Measurements from ENCODE around the gene STMP1. TPM values are rescaled to one million over a fixed set of nuclear protein-coding genes. Genes with fewer than 3 reads are reported as not detected.

The STMP1 gene
- polyA plus RNA-seq, 1 donor (not counting 4 experiments of a cell fraction or from before 2014, with no cell fraction given), result 30.5 TPM

DNA sequence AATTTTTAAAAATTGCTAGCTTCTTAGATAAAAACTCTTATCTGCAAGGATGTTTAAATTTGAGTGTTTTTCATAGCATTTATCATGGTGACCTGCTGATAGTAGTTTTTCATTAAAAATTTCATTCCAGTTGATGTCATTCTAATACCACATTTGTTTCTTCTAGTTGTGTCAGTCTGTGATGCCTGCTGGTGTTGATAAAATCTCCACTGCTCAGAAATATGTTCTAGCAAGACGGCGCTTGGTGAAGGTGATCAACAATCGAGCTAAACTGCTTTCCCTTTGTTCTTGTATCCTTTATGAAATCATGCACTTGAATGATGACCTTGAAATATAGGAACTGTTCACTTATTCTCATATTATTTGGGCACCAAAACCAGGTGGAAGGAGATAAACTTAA is 17.6 kb upstream of the STMP1 start:
- Histone ChIP-seq H3K4me1 (ENCODE audit: control insufficient read depth, extremely low read depth, insufficient read depth, low read length) (no peaks in the 10 kb centered on the region), H2AFZ (ENCODE audit: control insufficient read depth, low read length) (no peak overlapping the region), H3K36me3 (ENCODE audit: control insufficient read depth in 2 of 2, extremely low read depth in 1 of 2, insufficient read depth in 2 of 2, low read length in 2 of 2) (peaks cover 14 to 29% of the 10 kb centered on the region in 2 experiments), H3K9me3 (ENCODE audit: control insufficient read depth, low read depth, low read length) (no peaks in the 10 kb centered on the region), H4K20me1 (ENCODE audit: control insufficient read depth, extremely low read depth, insufficient read depth, low read length) (no peaks in the 10 kb centered on the region), H3K27me3 (ENCODE audit: control insufficient read depth, extremely low read depth, insufficient read depth, low read length) (no peaks in the 10 kb centered on the region), H3K4me2 (ENCODE audit: control insufficient read depth, extremely low read depth, insufficient read depth, low read depth, low read length) (no peak overlapping the region), H3K9me1 (ENCODE audit: control insufficient read depth, extremely low read depth, insufficient read depth, low read length) (no peaks in the 10 kb centered on the region), H3K9ac (ENCODE audit: control insufficient read depth, extremely low read depth, insufficient read depth, low read length) (no peak overlapping the region), H3K79me2 (ENCODE audit: control insufficient read depth, insufficient read depth, low read length) (no peaks in the 10 kb centered on the region), H3K27ac (ENCODE audit: control insufficient read depth, insufficient read depth, low read length) (no peak overlapping the region), H3K4me3 (ENCODE audit: control insufficient read depth in 2 of 3, extremely low read depth in 1 of 3, insufficient read depth in 2 of 3, low read depth in 1 of 3, low read length in 3 of 3) (no peak overlapping the region)
- FAIRE-seq (no peak), DNase-seq (ENCODE audit: low read depth, low spot score) (no peak)
- dilution Hi-C loops (cut with MboI; ENCODE audit: extremely low pct_ligation_motif_present, low sequenced_read_pairs), result no loop called here
- TF ChIP-seq EZH2 (IDR thresholded peaks at IDR 0.05; ENCODE audit: low read length) (no peak), CTCF (optimal IDR thresholded peaks at IDR 0.05 in 1 of 3, IDR thresholded peaks at IDR 0.05 in 1 of 3, conservative IDR thresholded peaks at IDR 0.05 in 1 of 3; ENCODE audit: extremely low read depth in 1 of 3, insufficient read depth in 2 of 3, low read length in 3 of 3) (no peak)

DNA sequence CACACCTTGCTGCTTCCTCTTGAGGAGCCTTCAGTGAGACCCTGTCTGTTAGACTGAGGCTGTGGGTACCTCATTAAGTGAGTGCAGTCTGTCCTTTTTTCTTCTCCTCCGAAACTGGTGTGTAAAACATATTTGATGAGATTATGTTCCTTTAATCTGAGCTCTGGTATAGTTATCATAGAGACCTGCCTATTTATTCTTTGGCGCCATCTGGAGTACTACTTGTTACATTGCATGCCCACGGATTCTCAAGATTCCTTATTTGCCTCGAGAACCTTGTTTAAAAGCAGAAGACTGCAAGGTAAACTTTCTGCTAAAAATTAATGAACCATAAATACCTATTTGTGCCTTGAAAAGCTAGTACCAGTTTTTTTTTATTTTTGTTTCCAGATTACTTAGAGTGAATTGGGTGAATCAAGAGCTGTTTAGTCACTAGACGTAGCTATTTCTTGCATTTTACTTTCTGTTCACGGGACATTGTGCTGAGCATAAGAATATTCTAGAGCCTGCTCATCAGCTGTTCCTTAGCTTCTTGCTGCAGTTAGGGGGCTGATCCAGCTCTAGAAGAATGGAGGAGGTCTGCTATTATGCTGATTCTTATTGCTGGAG is 16.9 kb upstream of the STMP1 start:
- DNase-seq (ENCODE audit: low read depth, low spot score) (no peak), FAIRE-seq (peak; percentile 75)
- Histone ChIP-seq H3K4me2 (ENCODE audit: control insufficient read depth, extremely low read depth, insufficient read depth, low read depth, low read length) (no peak overlapping the region), H3K4me3 (ENCODE audit: control insufficient read depth in 2 of 3, extremely low read depth in 1 of 3, insufficient read depth in 2 of 3, low read depth in 1 of 3, low read length in 3 of 3) (no peak overlapping the region), H3K79me2 (ENCODE audit: control insufficient read depth, insufficient read depth, low read length) (no peaks in the 10 kb centered on the region), H3K4me1 (ENCODE audit: control insufficient read depth, extremely low read depth, insufficient read depth, low read length) (no peaks in the 10 kb centered on the region), H3K9ac (ENCODE audit: control insufficient read depth, extremely low read depth, insufficient read depth, low read length) (no peak overlapping the region), H3K27ac (ENCODE audit: control insufficient read depth, insufficient read depth, low read length) (no peak overlapping the region), H3K36me3 (ENCODE audit: control insufficient read depth in 2 of 2, extremely low read depth in 1 of 2, insufficient read depth in 2 of 2, low read length in 2 of 2) (peaks cover 14 to 29% of the 10 kb centered on the region in 2 experiments), H3K27me3 (ENCODE audit: control insufficient read depth, extremely low read depth, insufficient read depth, low read length) (no peaks in the 10 kb centered on the region), H2AFZ (ENCODE audit: control insufficient read depth, low read length) (no peak overlapping the region), H3K9me1 (ENCODE audit: control insufficient read depth, extremely low read depth, insufficient read depth, low read length) (no peaks in the 10 kb centered on the region), H4K20me1 (ENCODE audit: control insufficient read depth, extremely low read depth, insufficient read depth, low read length) (no peaks in the 10 kb centered on the region), H3K9me3 (ENCODE audit: control insufficient read depth, low read depth, low read length) (no peaks in the 10 kb centered on the region)
- TF ChIP-seq CTCF (optimal IDR thresholded peaks at IDR 0.05 in 1 of 3, IDR thresholded peaks at IDR 0.05 in 1 of 3, conservative IDR thresholded peaks at IDR 0.05 in 1 of 3; ENCODE audit: extremely low read depth in 1 of 3, insufficient read depth in 2 of 3, low read length in 3 of 3) (peak in 2 of 3 experiments; percentile 46 to 58), EZH2 (IDR thresholded peaks at IDR 0.05; ENCODE audit: low read length) (no peak)
- dilution Hi-C loops (cut with MboI; ENCODE audit: extremely low pct_ligation_motif_present, low sequenced_read_pairs), result no loop called here

Measured in keratinocyte (primary cell).